ENCODE results near the gene PANK3. TPM values are rescaled to one million over a fixed set of nuclear protein-coding genes. Genes with fewer than 3 reads are reported as not detected.

PANK3 gene
- total and polyA plus RNA-seq, 4 donors: 10.9 to 79.4 (median 42.4) TPM

DNA sequence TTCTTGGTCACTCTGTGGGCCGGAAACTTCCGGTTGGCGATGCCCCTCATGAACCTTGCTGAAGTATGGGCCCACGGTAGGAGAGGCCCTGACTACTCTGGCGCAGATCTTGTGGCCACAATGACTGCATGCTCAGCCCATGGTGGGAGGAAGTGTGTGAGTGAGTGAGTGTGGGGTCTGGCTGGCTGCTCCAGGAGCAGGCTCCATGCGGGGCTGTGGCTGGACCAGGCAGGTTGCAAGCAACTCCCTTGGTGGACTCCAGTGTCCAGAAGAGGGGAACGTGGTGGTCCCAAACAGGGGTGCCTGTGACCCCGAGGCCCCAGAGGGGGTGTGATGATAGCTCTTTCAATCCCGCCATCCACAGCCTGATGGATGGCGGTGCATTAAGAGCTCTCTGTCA lies 35.5 kb upstream of the PANK3 start:
- no peak for TF ChIP-seq GABPA (IDR thresholded peaks at IDR 0.05 in 1 of 2, conservative IDR thresholded peaks at IDR 0.05 in 1 of 2)
- no peaks in the 10 kb centered on the region for H3K27me3 ChIP-seq (ENCODE audit: control insufficient read depth in 4 of 4, insufficient read depth in 4 of 4, low read length in 3 of 4)
- H3K36me3 ChIP-seq (ENCODE audit: control insufficient read depth in 4 of 4, insufficient read depth in 3 of 4, low read depth in 1 of 4, low read length in 3 of 4): no peaks in the 10 kb centered on the region
- H3K4me3 ChIP-seq (ENCODE audit: low read depth in 1 of 3, low read length in 3 of 3): no peak overlapping the region
- H3K4me1 ChIP-seq (ENCODE audit: control insufficient read depth in 4 of 4, insufficient read depth in 4 of 4, low read length in 3 of 4): peaks cover 1 to 19% (median 10%) of the 10 kb centered on the region in 4 donors
- H3K27ac ChIP-seq (ENCODE audit: low read depth in 1 of 2, low read length in 2 of 2): peak overlapping the region; percentile 86 to 88
- no peaks in the 10 kb centered on the region for H3K9me3 ChIP-seq (ENCODE audit: control insufficient read depth in 4 of 4, low read length in 3 of 4)
- DNase-seq (ENCODE audit: low spot score): no peak
- 96% methylated on average over 10 of the region's 10 CpGs for WGBS
- no peak overlapping the region for H3K9ac ChIP-seq (ENCODE audit: low read depth in 1 of 2, low read length in 2 of 2)

DNA sequence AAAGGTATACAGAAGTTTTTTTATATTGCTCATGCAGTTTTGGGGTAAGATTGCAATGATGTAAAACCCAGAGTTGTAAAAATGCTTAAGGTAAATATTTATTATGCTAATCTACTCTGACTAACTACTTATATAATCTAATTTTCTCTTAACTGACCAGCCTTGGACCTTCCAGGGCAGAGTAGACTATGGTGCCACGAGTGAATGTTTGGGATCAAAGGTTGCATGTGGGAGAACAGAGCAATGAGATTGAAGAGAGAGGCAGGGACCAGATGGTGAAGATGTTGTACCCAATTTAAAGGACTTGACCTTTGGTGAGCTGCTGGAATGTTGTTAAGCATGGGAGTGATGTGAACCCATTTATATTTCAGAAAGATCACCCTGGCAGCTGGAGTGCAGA lies 34.8 kb upstream of the PANK3 start:
- H3K27me3 ChIP-seq (ENCODE audit: control insufficient read depth in 4 of 4, insufficient read depth in 4 of 4, low read length in 3 of 4): no peaks in the 10 kb centered on the region
- H3K27ac ChIP-seq (ENCODE audit: low read depth in 1 of 2, low read length in 2 of 2): peak overlapping the region; percentile 86 to 88
- H3K4me3 ChIP-seq (ENCODE audit: low read depth in 1 of 3, low read length in 3 of 3): no peak overlapping the region
- DNase-seq (ENCODE audit: low spot score): no peak
- peak overlapping the region in 1 of 2 donors; percentile 50 for H3K9ac ChIP-seq (ENCODE audit: low read depth in 1 of 2, low read length in 2 of 2)
- H3K9me3 ChIP-seq (ENCODE audit: control insufficient read depth in 4 of 4, low read length in 3 of 4): no peaks in the 10 kb centered on the region
- H3K4me1 ChIP-seq (ENCODE audit: control insufficient read depth in 4 of 4, insufficient read depth in 4 of 4, low read length in 3 of 4): peaks cover 1 to 19% (median 10%) of the 10 kb centered on the region in 4 donors
- 23% methylated on average over 1 of the region's 1 CpG for WGBS
- H3K36me3 ChIP-seq (ENCODE audit: control insufficient read depth in 4 of 4, insufficient read depth in 3 of 4, low read depth in 1 of 4, low read length in 3 of 4): no peaks in the 10 kb centered on the region
- TF ChIP-seq HNF4A (conservative IDR thresholded peaks at IDR 0.05): peak; percentile 98 to 99
- TF ChIP-seq EGR1 (IDR thresholded peaks at IDR 0.05; ENCODE audit: low read depth in 2 of 2): peak in 1 of 2 donors; percentile 25
- peak; percentile 60 for TF ChIP-seq FOXA2 (IDR thresholded peaks at IDR 0.05)
- TF ChIP-seq SP1 (IDR thresholded peaks at IDR 0.05): peak; percentile 83
- TF ChIP-seq GABPA (IDR thresholded peaks at IDR 0.05 in 1 of 2, conservative IDR thresholded peaks at IDR 0.05 in 1 of 2): peak in 1 of 2 donors; percentile 37
- TF ChIP-seq RAD21 (IDR thresholded peaks at IDR 0.05): peak; percentile 44 to 48
- TF ChIP-seq, protein P1, sequence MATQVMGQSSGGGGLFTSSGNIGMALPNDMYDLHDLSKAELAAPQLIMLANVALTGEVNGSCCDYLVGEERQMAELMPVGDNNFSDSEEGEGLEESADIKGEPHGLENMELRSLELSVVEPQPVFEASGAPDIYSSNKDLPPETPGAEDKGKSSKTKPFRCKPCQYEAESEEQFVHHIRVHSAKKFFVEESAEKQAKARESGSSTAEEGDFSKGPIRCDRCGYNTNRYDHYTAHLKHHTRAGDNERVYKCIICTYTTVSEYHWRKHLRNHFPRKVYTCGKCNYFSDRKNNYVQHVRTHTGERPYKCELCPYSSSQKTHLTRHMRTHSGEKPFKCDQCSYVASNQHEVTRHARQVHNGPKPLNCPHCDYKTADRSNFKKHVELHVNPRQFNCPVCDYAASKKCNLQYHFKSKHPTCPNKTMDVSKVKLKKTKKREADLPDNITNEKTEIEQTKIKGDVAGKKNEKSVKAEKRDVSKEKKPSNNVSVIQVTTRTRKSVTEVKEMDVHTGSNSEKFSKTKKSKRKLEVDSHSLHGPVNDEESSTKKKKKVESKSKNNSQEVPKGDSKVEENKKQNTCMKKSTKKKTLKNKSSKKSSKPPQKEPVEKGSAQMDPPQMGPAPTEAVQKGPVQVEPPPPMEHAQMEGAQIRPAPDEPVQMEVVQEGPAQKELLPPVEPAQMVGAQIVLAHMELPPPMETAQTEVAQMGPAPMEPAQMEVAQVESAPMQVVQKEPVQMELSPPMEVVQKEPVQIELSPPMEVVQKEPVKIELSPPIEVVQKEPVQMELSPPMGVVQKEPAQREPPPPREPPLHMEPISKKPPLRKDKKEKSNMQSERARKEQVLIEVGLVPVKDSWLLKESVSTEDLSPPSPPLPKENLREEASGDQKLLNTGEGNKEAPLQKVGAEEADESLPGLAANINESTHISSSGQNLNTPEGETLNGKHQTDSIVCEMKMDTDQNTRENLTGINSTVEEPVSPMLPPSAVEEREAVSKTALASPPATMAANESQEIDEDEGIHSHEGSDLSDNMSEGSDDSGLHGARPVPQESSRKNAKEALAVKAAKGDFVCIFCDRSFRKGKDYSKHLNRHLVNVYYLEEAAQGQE (IDR thresholded peaks at IDR 0.05): no peak
- TF ChIP-seq, protein P2, sequence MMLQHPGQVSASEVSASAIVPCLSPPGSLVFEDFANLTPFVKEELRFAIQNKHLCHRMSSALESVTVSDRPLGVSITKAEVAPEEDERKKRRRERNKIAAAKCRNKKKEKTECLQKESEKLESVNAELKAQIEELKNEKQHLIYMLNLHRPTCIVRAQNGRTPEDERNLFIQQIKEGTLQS (IDR thresholded peaks at IDR 0.05): no peak
- peak; percentile 21 for TF ChIP-seq FOXA1 (IDR thresholded peaks at IDR 0.05)
- TF ChIP-seq HNF4G (IDR thresholded peaks at IDR 0.05): peak; percentile 94
- TF ChIP-seq, protein P3, sequence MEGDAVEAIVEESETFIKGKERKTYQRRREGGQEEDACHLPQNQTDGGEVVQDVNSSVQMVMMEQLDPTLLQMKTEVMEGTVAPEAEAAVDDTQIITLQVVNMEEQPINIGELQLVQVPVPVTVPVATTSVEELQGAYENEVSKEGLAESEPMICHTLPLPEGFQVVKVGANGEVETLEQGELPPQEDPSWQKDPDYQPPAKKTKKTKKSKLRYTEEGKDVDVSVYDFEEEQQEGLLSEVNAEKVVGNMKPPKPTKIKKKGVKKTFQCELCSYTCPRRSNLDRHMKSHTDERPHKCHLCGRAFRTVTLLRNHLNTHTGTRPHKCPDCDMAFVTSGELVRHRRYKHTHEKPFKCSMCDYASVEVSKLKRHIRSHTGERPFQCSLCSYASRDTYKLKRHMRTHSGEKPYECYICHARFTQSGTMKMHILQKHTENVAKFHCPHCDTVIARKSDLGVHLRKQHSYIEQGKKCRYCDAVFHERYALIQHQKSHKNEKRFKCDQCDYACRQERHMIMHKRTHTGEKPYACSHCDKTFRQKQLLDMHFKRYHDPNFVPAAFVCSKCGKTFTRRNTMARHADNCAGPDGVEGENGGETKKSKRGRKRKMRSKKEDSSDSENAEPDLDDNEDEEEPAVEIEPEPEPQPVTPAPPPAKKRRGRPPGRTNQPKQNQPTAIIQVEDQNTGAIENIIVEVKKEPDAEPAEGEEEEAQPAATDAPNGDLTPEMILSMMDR (IDR thresholded peaks at IDR 0.05; ENCODE audit: low read depth, low read length, missing input control): no peak
- TF ChIP-seq TAF1 (conservative IDR thresholded peaks at IDR 0.05): no peak
- TF ChIP-seq JUND (IDR thresholded peaks at IDR 0.05): peak; percentile 34 to 73
- TF ChIP-seq NR2F2 (IDR thresholded peaks at IDR 0.05): no peak
- TF ChIP-seq, protein P4, sequence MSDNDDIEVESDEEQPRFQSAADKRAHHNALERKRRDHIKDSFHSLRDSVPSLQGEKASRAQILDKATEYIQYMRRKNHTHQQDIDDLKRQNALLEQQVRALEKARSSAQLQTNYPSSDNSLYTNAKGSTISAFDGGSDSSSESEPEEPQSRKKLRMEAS (IDR thresholded peaks at IDR 0.05): peak; percentile 73
- TF ChIP-seq, protein P5, sequence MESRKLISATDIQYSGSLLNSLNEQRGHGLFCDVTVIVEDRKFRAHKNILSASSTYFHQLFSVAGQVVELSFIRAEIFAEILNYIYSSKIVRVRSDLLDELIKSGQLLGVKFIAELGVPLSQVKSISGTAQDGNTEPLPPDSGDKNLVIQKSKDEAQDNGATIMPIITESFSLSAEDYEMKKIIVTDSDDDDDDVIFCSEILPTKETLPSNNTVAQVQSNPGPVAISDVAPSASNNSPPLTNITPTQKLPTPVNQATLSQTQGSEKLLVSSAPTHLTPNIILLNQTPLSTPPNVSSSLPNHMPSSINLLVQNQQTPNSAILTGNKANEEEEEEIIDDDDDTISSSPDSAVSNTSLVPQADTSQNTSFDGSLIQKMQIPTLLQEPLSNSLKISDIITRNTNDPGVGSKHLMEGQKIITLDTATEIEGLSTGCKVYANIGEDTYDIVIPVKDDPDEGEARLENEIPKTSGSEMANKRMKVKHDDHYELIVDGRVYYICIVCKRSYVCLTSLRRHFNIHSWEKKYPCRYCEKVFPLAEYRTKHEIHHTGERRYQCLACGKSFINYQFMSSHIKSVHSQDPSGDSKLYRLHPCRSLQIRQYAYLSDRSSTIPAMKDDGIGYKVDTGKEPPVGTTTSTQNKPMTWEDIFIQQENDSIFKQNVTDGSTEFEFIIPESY (IDR thresholded peaks at IDR 0.05): peak; percentile 74
- peak; percentile 73 for TF ChIP-seq YY1 (IDR thresholded peaks at IDR 0.05)
- peak; percentile 70 to 85 for TF ChIP-seq RXRA (IDR thresholded peaks at IDR 0.05)

Data from liver (tissue), 9 donors.